GM12878 (cell line): ENCODE measurements around the gene MND1. TPM values are rescaled to one million over a fixed set of nuclear protein-coding genes. Genes with fewer than 3 reads are reported as not detected.

Experiments used
- ATAC-seq: fragments of 200-7000 bp; cut with Tn5 transposase; 3 replicates; pipeline ENCODE4 v1.9.1; 2020; ENCODE audit warnings: mild to moderate bottlenecking, moderate library complexity
- BruUV-seq: library from RNA; stranded (reverse); fragments of 400-500 nt; replicated peaks from 2 replicates; lab custom pipeline; 2021; lab: Mats Ljungman, UMichigan
- CTCF ChIA-PET: fragments of 300-600 bp; sonication (Branson Sonifier 250); formaldehyde crosslinking; extraction: SDS; loops from one replicate; lab custom pipeline; 2021; ENCODE audit warnings: inconsistent platforms; lab: Yijun Ruan, JAX
- POLR2A ChIA-PET: fragments of 350-600 bp; formaldehyde crosslinking; extraction: SDS; loops from one replicate; lab custom pipeline; 2021; ENCODE audit warnings: inconsistent platforms; lab: Charles Lee
- RAD21 ChIA-PET: fragments of 300-600 bp; sonication (Branson Sonifier 250); formaldehyde crosslinking; loops from one replicate; lab custom pipeline; 2023; ENCODE audit warnings: antibody characterized with exemption; ENCODE audit not compliant: unreplicated experiment; lab: Charles Lee
- SMC1A ChIA-PET: fragments of 300-600 bp; sonication (Branson Sonifier 250); formaldehyde crosslinking; loops from one replicate; lab custom pipeline; 2023; ENCODE audit not compliant: unreplicated experiment, uncharacterized antibody; lab: Charles Lee
- DNase-seq: peaks from one replicate; pipeline ENCODE4 v3.0.0-alpha.2; 2011; ENCODE audit warnings: low read depth, low spot score
- FAIRE-seq: peaks from 3 replicates; lab custom pipeline; 2011; peaks lifted over from hg19 to GRCh38; lab: Jason Lieb, UNC
- H2AFZ ChIP-seq: 2 replicates; pipeline ENCODE4 v1.6.0; 2011; ENCODE audit warnings: low read depth, low read length, control low read depth; ENCODE audit not compliant: control insufficient read depth
- H3K27ac ChIP-seq: 2 replicates; pipeline ENCODE4 v1.5.1; 2011; ENCODE audit warnings: control low read depth; ENCODE audit not compliant: control insufficient read depth, insufficient read depth
- H3K27me3 ChIP-seq, 2 experiments: replicated peaks in 1 of 2; 2 replicates each; pipeline versions ENCODE4 v1.6.0 to v1.6.1; 2011; ENCODE audit warnings: low read length in 1 of 2; ENCODE audit not compliant: control insufficient read depth in 2 of 2, insufficient read depth in 2 of 2
- H3K36me3 ChIP-seq, 2 experiments: 2 replicates each; pipeline ENCODE4 v1.5.1; 2011; ENCODE audit warnings: low read length in 1 of 2; ENCODE audit not compliant: control insufficient read depth in 2 of 2, insufficient read depth in 2 of 2
- H3K4me1 ChIP-seq: 2 replicates; pipeline ENCODE4 v1.6.1; 2011; ENCODE audit warnings: mild to moderate bottlenecking, low read length, moderate library complexity, mixed read lengths; ENCODE audit not compliant: control insufficient read depth, insufficient read depth
- H3K4me2 ChIP-seq: 2 replicates; pipeline ENCODE4 v1.6.0; 2011; ENCODE audit warnings: control low read depth; ENCODE audit not compliant: control insufficient read depth, insufficient read depth
- H3K4me3 ChIP-seq: fragments of 200-600 bp; sonication (generic); 2 replicates; pipeline ENCODE4 v1.5.1; 2016
- H3K79me2 ChIP-seq: 2 replicates; pipeline ENCODE4 v1.6.0; 2011; ENCODE audit warnings: low read length; ENCODE audit not compliant: control insufficient read depth, insufficient read depth
- H3K9ac ChIP-seq: 2 replicates; pipeline ENCODE4 v1.8.0; 2011; ENCODE audit warnings: low read length, control low read depth, mixed read lengths; ENCODE audit not compliant: control insufficient read depth, insufficient read depth
- H3K9me3 ChIP-seq: replicated peaks from 3 replicates; pipeline ENCODE4 v1.5.1; 2011; ENCODE audit warnings: mild to moderate bottlenecking, low read length; ENCODE audit not compliant: control insufficient read depth, insufficient read depth
- H4K20me1 ChIP-seq: 2 replicates; pipeline ENCODE4 v1.6.0; 2011; ENCODE audit not compliant: control insufficient read depth, insufficient read depth
- BCL11A ChIP-seq: IDR thresholded peaks from 2 replicates; pipeline ENCODE4 v1.6.1; 2011; ENCODE audit warnings: low read depth, low read length
- CUX1 ChIP-seq: IDR thresholded peaks from 2 replicates; pipeline ENCODE4 v1.6.1; 2012; ENCODE audit warnings: improper control_type of control experiment, low read depth, low read length; ENCODE audit not compliant: insufficient replicate concordance
- NR2C2 ChIP-seq: IDR thresholded peaks from 2 replicates; pipeline ENCODE4 v1.6.1; 2011; ENCODE audit warnings: borderline replicate concordance, low read depth; ENCODE audit not compliant: control insufficient read depth, insufficient read length
- SIN3A ChIP-seq: IDR thresholded peaks from 2 replicates; pipeline ENCODE4 v1.6.1; 2012; ENCODE audit warnings: low read depth, low read length, improper control_type of control experiment
- SKIL ChIP-seq: fragments of 450-650 bp; IDR thresholded peaks from 2 replicates; pipeline ENCODE4 v1.6.1; 2017; ENCODE audit warnings: mild to moderate bottlenecking, low read depth, inconsistent platforms; ENCODE audit not compliant: poor library complexity, severe bottlenecking
- WGBS: methylation state at CpG from one replicate; pipeline ENCODE4 v1.1.6; 2016; ENCODE audit warnings: low lambda C conversion rate; ENCODE audit not compliant: insufficient replicate concordance, insufficient coverage; ENCODE audit errors: missing lambda C conversion rate; 5-methylcytosine and 5-hydroxymethylcytosine counted together
- in situ Hi-C: fragments of 300-500 bp; cut with MboI; formaldehyde crosslinking; loops from 9 replicates; pipeline ENCODE4 v1.14.3; 2018; ENCODE audit warnings: mixed read lengths
- intact Hi-C: fragments of 100-400 bp; cut with micrococcal nuclease; formaldehyde crosslinking; loops from one replicate; pipeline ENCODE4 v1.14.2; 2022; ENCODE audit not compliant: unreplicated experiment
- polyA plus RNA-seq, 11 experiments: library from polyadenylated mRNA; depleted of rRNA in 4 of 11; unstranded in 6 of 11; stranded (reverse) in 5 of 11; fragments of >200 nt; fragmentation: Nextera tagmentation in 4 of 11; fragmentation: Illumina TruSeq in 1 of 11; extraction: Ambion mirVana in 4 of 11; extraction: Trizol in 1 of 11; gene quantifications; 1 replicate in 1 of 11; 2 replicates in 10 of 11; pipeline versions ENCODE4 v1.2.1 to v1.2.3, GENCODE V29; 2011 to 2016; ENCODE audit warnings: inconsistent platforms in 2 of 11, missing spikeins in 2 of 11, low read depth in 1 of 11
- total RNA-seq, 4 experiments: library from RNA; depleted of rRNA in 3 of 4; stranded (reverse); fragments of >200 nt in 3 of 4; fragmentation: Illumina TruSeq in 1 of 4; extraction: Trizol in 1 of 4; gene quantifications; 2 replicates each; pipeline versions ENCODE4 v1.2.1 to v1.2.3, GENCODE V29; 2013 to 2021
- TF ChIP-seq, protein P1 (sequence below): IDR thresholded peaks from 2 replicates; pipeline ENCODE4 v1.6.1; 2012; ENCODE audit warnings: mild to moderate bottlenecking, low read depth, low read length

MND1 gene
- total and polyA plus RNA-seq, 10 of the 15 experiments (the other 5 are each of a cell fraction or from before 2014, with no cell fraction given) = 17.7 to 58.1 (median 47.3) TPM

DNA sequence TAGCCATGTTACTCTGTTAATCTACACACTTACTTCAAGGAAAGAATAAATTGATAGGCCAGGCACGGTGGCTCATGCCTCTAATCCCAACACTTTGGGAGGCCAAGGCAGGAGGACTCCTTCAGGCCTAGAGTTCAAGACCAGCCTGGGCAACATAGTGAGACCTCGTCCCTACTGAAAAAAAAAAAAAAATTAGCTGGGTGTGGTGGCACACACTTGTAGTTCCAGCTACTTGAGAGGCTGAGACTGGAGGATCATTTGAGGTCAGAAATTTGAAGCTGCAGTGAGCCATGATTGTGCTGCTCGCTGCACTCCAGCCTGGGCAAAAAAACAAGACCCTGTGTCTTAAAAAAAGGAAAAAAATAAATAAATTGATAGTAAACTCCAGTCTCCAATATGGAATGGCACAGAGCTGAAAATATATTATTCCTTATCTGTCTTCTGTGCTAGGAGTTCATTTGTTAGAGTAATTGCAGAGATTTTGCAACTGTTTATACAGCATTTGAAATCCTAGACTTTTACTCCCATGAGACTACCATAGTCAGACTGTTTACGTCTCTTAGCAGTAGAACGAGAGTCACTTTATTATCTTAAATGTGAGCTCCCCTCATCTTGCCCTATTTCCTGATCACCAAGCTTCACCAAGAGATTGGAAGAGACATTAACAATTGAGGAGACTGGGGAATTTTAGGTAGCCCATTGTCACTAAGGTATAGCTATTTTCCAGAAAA is 102.9 kb downstream of the MND1 start:
- BruUV-seq = no TSS peak
- H3K4me3 ChIP-seq = no peak overlapping the region
- H3K9me3 ChIP-seq = no peaks in the 10 kb centered on the region
- peaks cover 9% of the 10 kb centered on the region for H3K4me1 ChIP-seq
- no peak overlapping the region for H3K4me2 ChIP-seq
- in situ Hi-C loops = no loop called here
- no peak overlapping the region for H3K27ac ChIP-seq
- ChIA-PET RAD21 (interaction anchor here (0.8 to 1.7 kb wide), 2 partner anchors 8 kb away, joined by 3 to 4 read pairs; no protein-coding TSS in a partner anchor), CTCF (interaction anchor here (0.5 to 1.4 kb wide), 5 partner anchors 14 to 196 kb away, joined by 3 to 7 read pairs (median 3); no protein-coding TSS in a partner anchor), SMC1A (interaction anchor here (0.6 to 2.2 kb wide), 9 partner anchors 9 to 1638 kb away, joined by 3 to 8 read pairs (median 4); partner anchors contain the start of genes MND1 and TMEM131L), POLR2A (interaction anchor here (1.9 to 2.4 kb wide), 2 partner anchors 12 to 19 kb away, joined by 5 to 7 read pairs; partner anchors contain the start of gene TMEM131L)
- ATAC-seq = no peak
- H3K27me3 ChIP-seq = no peaks in the 10 kb centered on the region
- FAIRE-seq = no peak
- 75% methylated on average over 5 of the region's 5 CpGs for WGBS
- H4K20me1 ChIP-seq = no peaks in the 10 kb centered on the region
- no peak for DNase-seq
- intact Hi-C loops = no loop called here
- H3K79me2 ChIP-seq = no peaks in the 10 kb centered on the region
- H3K36me3 ChIP-seq = no peaks in the 10 kb centered on the region
- H2AFZ ChIP-seq = no peak overlapping the region
- H3K9ac ChIP-seq = no peak overlapping the region
- TF ChIP-seq CUX1 (no peak), NR2C2 (no peak), BCL11A (no peak), SIN3A (no peak), SKIL (no peak)
- TF ChIP-seq, protein P1, sequence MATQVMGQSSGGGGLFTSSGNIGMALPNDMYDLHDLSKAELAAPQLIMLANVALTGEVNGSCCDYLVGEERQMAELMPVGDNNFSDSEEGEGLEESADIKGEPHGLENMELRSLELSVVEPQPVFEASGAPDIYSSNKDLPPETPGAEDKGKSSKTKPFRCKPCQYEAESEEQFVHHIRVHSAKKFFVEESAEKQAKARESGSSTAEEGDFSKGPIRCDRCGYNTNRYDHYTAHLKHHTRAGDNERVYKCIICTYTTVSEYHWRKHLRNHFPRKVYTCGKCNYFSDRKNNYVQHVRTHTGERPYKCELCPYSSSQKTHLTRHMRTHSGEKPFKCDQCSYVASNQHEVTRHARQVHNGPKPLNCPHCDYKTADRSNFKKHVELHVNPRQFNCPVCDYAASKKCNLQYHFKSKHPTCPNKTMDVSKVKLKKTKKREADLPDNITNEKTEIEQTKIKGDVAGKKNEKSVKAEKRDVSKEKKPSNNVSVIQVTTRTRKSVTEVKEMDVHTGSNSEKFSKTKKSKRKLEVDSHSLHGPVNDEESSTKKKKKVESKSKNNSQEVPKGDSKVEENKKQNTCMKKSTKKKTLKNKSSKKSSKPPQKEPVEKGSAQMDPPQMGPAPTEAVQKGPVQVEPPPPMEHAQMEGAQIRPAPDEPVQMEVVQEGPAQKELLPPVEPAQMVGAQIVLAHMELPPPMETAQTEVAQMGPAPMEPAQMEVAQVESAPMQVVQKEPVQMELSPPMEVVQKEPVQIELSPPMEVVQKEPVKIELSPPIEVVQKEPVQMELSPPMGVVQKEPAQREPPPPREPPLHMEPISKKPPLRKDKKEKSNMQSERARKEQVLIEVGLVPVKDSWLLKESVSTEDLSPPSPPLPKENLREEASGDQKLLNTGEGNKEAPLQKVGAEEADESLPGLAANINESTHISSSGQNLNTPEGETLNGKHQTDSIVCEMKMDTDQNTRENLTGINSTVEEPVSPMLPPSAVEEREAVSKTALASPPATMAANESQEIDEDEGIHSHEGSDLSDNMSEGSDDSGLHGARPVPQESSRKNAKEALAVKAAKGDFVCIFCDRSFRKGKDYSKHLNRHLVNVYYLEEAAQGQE = no peak
